GM21717 (cell line): ENCODE results near the gene SH2B2.
A peak's percentile ranks its signal among the peaks of the same experiment; 100 is the strongest.
"Not testable (repeated sequence)": the region's sequence is repeated elsewhere in the genome, so short reads cannot be mapped to it uniquely, and the experiment has no call there.

Experiments
- ATAC-seq: cut with Tn5 transposase; IDR thresholded peaks from one replicate; pipeline ENCODE4 v1.9.1; 2021; ENCODE audit warnings: mild to moderate bottlenecking, moderate library complexity; ENCODE audit not compliant: unreplicated experiment

SH2B2 gene

DNA sequence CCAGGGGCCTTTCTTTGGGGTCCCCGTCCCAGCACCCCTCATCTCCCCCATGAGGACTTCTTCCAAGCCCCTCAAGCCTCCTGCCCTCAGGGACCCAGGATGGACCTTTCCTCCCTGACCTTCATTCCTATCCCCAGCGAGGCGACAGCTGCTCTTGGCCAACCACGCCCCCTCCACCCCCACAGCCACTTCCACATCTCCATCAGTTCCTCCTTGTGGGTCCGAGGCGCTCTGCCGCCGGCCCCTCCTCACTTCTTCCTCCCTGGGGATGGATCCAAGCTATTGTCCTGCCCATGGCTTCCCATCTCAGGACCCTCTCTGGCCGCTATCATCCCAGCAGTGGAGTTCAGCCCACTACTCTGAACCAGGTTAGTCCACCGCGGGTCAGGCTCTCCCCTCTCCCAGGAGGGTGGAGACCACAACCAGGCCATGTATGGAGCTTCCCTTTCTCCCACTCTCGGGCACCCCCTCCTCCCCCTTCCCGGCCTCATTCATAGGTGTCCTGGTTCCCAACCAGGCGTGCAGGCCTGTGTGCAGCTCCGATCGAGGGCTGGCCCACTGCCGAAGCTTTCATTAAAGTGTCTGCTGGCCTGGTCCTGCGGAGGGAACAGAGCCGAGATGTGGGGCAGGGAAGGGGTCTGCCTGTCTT lies 1.7 kb upstream of the SH2B2 start:
- no peak for ATAC-seq

DNA sequence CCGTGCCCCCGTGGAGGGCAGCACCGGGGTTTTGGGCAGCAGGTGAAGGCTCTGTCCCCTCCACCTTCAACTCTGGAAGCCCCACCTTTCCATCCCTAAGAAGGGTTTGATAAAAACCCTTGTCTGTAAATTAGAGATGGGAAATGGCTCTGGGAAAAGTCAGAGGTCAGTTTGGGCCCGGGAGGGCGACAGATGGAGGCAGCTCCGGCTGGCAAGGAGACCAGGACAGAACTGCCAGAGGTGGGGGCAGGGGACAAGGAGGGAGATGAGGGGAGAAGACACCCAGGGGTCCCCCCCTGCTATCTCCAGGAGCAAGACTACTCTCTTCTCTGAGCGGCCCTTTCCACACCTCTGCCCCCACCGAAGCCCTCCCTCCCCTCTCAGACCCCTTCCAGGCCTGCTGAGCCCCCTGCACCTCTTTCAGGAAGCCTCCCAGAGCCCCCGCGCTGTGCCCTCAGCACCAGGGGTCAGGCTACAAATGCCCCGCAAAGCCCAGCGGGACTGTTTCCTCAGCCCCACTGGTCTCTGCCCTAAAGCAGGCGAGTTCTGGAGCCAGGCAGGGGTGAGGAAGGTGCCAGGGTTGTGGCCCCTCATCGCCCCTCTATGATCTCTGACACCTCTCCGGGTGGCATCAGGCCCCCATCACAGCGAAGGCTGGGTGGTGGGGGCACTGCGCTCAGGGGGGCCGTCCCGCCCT lies 980 bp upstream of the SH2B2 start:
- ATAC-seq: peak; percentile 1

DNA sequence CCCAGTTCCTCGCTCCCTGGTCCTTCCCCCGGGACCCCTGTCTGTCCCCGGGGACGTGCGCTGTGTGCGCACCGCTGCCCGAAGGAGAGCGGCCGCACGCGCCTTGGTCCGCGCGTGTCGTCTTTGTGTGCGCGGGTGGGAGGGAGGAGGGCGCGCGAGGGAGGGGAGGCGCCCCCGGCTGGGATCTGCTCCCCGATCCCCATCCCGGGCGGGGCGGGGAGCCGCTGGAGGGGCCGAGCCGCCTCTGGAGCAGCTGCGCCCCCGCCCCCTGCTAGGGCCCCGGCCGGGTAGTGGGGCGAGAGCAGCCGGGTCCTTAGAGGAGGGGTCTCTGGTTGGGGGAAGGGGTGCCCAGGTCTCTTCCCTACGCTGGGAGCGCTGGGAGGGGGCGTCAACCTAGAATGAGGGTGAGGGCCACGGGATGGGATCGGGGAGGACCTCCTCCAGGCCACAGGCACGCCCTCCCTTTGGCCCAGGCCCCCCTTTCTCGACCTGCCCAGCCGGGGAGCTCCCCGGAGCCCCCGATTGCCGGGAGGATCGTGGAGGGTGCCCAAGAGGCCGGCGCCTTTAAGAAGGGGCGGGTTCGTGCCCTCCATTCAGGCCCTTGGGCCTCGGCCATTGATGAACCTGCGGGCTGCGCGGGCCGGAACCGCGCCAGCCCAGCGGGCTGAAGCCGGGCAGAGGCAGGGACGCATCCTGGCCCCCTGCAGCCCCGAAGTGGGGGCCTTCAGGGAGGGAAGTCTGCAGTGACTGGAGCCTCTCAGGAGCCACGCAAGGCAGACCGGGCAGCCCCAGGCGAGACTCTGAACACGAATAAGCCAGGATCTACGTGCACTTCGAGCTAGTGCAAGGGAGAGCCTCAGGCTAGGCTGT lies 678 bp downstream of the SH2B2 start:
- peak; percentile 18 for ATAC-seq

DNA sequence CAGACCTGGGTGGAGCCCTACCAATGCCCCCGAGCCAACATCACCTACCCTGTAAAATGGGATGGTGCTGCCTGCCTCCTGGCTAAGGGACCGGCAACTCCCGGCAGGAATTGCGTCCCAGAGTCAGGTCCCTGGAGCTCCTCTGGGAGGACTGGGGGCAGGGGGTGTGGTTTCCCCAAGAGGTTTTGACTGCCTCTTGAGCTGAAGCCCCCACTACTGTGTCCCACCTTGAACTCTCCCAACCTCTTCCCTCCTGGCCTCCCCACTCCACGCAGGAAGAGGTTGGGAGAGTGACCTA lies 1.3 kb downstream of the SH2B2 start:
- no peak for ATAC-seq

DNA sequence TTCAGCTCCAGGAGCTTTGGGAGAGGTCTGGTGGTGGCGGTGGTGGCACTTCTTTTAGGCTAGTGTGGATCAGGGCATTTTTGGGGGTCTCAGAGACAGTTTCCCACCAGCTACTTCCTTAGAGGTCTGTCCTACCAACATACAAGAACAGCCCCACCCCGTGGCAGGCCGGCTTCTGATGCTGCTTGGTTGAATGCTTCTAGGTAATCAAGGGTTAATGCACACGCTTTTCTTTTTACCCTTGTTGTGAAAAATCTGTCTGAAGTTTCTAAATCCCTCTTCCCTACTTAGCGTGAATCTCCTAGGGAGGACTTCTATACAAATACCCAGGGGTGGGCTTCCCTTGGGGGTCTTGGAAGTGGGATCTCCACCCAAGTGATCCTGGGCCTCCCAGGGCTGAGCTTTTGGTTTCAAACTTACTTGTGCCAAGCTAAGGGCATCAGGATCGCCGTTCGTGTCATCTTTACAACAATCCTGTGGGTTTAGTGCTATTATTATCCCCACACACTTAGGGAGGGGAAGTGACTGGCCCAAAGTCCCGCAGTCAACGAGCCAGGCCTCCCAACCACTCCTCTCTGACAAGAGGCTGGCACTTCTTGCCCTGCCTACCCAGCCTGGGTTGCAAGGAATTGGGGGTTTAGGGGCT lies 1.7 kb downstream of the SH2B2 start:
- no peak for ATAC-seq

DNA sequence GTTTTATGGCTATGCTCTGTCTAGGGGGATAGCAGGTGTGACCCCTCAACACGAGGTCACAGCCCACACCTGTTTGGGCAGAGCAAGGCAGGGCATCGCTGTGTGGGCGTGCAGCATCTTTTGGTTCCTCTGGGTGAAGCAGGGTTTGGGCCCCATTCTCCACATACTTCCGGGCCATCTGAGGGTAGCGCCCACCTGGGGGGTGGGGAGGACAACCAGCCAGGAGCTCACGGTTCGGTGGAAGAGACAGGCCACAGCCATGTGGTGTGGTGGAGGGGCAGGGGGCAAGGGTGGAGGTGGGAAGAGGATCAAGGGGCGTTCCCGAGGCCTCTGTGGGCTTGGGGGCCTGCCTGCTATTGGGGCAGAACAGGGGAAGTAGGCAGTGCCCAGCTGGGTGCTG lies 2.4 kb downstream of the SH2B2 start:
- ATAC-seq: no peak

DNA sequence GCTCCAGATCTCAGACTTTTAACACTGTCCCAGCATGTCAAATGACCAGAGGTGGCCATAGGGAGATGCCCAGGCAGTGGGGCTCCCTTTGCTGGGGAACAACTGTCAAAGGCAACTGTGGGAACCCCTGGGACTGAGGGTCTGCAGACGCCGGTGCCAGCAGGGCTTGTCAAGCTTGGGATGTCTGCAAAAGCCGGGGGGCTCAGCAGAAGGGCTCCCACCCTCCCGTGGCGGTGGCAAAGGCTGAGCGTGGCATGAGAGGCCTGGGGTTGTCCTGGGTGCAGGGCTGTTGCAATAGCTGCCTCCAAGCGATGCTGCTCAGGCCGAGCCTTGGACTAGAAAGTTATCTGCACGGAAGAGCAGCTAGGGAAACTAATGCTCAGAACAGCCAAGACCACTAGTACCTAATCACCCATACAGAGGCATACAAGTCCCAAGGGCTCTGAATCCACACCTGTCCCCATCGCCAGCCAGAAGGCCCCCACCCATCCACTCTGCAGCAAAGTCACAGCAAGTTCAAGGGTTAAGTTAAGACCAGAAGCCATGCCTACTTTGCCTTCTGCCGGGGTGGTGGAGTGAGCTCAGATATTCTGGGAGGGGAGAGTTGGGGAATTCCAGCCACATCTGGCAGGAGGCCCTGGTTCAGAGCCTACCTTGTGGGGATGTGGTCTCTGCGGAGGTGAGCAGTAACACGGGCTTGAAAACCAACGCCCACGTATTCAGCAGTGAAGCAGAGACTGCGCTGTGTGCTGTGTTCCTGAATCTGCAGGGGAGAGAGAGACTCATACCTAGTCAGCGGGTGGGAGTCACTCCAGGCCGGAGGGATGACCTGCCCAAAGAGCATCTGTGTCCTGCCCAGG lies 4.6 kb downstream of the SH2B2 start:
- ATAC-seq: peak; percentile 38

DNA sequence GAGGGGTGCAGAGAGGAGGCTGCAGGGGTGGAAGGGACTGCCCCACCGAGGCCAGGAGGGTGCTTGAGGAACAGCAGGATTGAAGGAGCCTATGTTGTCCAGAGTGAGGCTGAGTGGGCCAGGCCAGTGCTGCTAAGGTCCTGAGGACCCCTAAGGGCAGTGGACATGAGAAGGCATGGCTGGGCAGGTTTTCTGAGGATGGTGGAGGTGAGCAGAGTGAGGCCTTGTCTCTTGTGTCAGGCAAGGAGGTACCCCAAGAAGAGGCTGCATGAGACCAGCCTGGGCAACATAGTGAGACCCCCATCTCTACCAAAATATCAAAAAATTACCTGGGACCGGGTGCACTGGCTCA lies 5.2 kb downstream of the SH2B2 start:
- no peak for ATAC-seq

DNA sequence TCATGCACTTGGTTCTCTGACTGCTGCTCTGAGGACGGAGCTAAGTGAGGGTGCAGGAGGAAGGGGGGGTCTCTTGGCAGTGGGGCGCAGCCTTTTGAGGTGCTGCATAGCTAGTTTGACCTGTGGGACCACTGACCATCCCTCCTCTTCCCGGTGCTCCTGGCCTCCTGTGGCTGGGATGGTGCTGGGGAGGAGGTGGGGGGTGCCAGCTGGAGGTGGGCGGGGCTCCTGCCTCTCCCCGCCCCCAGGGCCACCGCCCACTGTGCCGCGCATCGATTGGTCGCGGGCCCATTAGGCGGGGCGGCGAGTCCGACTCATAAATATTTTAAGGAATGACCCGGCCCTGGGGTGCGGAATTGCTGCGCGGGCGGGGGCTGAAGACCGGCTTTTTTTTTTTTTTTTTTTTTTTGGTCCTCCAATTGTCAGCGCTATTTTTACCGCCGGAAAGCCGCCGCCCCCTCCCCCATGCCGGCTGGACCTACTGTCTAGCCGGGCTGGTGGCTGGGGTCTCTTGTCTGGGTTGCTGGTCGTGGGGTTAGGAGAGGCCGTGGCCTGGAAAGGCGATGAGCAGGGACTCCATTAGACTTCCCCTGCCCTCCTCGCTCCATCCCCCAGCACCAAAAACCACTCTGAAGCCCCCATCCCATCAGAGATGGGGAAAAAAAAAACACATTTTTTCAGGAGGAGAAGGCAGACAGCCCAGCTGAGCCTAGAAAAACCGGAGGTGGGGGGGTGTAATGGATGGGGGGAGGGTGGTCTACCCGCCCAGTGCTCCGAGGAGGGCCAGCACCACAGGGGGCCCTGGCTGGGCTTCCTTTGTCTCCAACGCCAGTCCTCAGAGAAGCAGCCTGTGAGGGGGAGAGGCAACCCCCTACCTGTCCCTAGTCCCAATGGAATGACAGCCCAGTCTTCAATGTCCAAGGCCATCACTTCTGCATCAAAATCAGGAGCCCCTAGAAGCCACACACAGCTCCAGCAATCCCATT lies 6.4 kb downstream of the SH2B2 start:
- ATAC-seq: no peak

DNA sequence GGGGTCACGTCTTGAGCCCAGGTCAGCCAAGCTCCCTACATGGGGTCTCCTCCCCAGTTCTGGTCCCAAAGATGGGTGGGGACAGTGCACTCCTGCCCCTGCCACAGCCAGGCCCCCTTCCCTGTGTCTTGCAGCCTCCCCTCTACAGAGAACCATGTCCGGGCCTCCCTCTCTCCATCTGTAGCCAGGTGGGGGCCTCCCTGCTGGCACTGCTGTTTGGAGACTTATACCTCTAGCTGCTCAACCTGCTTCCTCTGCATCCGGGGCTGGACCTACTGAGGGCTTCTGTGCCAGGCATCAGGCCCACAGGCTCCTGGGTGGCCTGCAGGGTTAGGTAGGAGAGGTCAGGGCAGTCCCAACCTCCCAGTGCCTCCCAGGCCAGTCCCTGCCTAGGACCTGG lies 7.9 kb downstream of the SH2B2 start:
- ATAC-seq: no peak

DNA sequence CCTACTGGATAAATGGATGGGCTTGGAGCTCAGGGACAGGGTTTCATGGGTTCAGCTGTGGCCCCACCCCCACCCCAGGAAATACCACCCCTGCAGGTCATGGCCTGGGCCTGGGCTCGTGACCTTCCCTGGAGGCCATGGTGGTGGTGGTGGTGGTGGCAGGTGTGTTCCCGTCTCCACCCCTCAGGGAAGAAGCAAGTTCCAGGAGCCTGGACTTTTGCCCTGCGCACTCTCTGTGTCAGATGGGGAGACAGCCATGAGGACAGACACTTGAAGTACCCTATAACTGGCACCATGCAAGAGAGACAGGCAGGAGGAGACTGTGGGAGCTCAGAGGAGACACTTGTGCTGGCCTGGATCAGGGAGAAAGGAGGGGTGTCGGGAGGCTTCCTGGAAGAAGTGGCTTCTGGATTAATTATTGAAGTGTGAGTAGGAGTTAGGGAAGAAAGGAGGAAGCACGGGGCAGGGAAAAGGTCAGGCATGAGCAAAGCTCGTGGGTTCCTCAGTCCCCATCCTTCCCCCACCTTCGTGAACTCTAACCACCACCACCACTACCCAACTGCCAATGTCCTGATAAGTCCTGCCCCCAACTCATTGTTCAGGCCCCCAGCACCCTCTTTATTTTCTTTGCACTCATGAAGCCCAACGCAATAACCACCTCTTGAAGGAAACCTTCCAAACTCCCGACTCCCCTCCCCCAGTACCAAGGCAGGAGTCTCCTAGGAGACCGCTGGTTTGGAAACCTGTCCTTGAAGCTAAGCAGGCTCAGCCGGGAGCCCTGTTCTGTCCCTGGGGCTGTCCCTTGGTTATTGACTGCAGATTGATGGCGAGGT lies 8.9 kb downstream of the SH2B2 start:
- ATAC-seq: no peak

DNA sequence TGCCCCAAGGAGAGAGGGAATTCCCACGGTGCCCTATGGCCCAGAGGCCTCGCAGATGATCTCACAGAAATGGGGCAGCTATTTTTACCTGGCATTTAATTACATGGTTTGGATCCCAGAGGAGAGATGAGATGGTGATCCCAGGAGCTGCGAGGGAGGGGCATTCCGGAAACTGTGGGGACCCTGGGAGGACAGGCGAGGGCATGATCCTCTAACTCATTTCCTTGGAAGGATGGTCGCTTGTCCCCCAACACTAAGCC lies 9.4 kb downstream of the SH2B2 start:
- ATAC-seq: no peak

DNA sequence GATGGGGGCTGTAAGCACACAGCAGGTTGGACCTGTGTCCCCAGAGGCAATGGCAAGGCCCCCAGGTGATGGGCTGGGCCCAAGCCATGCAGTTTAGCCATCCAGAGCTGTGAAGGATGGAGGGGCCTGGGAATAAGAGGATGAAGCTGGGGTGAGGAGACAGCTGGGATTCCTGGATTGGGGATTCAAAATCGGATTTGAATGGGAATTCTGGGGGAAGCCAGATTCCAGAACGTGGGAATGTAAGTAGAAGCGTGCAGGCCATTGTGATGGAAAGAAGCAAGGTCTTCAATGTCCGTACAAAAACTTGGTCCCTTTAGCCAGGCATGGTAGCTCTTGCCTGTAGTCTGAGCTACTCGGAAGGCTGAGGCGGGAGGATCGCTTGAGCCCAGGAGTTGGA lies 9.8 kb downstream of the SH2B2 start:
- no peak for ATAC-seq

DNA sequence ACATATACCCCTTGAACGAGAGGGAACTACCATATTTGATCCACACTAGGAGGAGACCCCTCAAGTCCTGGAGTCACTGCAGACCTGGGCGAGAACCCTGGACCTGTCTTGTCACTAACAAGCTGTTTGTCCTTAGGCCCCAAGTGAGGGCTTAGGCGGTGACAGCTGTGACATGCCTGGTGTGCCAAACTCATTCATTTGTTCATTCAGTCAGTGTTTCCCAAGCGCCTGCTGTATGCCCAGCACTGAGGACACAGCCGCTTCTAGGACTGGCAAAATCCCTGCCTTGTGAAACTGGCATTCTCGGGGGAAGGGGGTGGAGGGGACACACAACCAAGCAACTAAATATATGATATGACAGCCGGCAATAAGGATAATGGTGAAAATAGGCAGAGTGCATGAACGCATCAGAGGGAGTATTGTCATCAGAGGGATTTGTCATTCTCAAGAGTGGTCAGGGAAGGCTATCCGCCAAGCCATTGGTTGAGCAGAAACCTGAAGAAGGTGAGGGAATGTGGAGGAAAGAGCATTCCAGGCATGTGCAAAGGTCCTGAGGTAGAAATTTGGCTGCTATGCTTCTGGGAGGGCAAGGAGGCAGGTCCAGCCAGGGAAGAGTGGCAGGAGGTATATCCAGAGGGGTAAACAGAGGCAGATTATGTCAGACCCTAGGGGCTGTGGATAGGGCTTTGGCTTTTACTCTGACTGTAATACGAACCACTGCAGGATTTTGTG lies 11.0 kb downstream of the SH2B2 start:
- ATAC-seq: no peak

DNA sequence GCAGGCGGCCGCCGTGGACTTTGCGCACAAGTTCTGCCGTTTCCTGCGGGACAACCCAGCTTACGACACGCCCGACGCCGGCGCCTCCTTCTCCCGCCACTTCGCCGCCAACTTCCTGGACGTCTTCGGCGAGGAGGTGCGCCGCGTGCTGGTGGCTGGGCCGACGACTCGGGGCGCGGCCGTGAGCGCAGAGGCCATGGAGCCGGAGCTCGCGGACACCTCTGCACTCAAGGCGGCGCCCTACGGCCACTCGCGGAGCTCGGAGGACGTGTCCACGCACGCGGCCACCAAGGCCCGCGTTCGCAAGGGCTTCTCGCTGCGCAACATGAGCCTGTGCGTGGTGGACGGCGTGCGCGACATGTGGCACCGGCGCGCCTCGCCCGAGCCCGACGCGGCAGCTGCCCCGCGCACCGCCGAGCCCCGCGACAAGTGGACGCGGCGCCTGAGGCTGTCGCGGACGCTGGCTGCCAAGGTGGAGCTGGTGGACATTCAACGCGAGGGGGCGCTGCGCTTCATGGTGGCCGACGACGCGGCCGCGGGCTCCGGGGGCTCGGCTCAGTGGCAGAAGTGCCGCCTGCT lies 14.1 kb downstream of the SH2B2 start:
- ATAC-seq: no peak

DNA sequence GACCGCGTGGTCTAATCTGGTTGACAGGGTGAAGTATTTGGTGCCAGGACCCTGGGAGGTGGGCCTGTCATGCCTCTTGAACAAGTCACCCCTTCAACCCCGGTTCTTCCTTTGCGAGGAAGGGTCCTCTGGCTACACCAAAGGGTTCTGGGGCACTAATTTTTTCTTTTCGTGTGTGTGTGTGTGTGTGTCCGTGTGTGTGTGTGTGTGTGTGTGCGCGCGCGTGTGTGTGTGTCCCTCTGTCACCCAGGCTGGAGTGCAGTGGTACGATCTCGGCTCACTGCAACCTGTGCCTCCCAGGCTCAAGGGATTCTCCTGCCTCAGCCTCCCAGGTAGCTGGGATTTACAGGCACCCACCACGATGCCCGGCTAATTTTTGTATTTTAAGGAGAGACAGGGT lies 14.7 kb downstream of the SH2B2 start:
- ATAC-seq: not testable (repeated sequence)

DNA sequence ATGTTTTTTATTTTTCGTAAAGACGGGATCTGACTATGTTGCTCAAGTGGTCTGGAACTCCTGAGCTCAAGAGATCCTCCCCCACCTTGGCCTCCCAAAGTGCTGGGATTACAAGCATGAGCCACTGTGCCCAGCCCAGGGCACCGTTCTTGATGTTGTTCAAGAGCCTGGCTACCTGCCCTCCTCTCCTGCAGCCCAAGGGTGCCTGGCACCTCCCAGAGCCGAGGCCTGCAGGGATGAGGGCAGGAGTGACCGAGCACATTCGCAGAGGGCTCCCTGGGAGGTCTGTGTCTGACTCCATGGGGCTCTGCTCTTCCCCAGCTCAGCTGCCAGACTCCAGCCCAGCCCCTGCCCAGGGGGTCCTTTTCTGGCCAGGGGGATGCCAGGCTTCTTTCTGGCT lies 15.4 kb downstream of the SH2B2 start:
- ATAC-seq: no peak
